NCI-H1436 (cell line): Measurements from ENCODE around the gene C1RL.

Experiments used
- DNase-seq: peaks from one replicate; lab custom pipeline; 2025; lab: John Stamatoyannopoulos, UW

Gene C1RL

GRCh38 chr12:7137908-7138307 lies 28.9 kb upstream of the C1RL start:
- DNase-seq = no peak

DNA sequence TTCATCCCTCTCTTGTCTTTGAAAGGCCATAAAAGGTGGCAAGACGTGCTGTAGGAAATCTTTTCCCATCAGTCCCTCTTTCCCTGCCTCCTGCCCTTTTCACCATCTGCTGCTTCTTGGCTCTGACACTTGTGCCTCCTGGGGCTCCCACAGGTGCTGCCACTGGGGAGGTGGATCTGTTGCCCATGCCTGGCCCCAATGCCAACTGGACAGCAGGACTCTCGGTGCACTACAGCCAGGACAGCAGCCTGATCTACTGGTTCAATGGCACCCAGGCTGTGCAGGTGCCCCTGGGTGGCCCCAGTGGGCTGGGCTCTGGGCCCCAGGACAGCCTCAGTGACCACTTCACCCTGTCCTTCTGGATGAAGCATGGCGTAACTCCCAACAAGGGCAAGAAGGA lies 27.7 kb upstream of the C1RL start:
- DNase-seq = no peak

- DNase-seq = no peak
Observed at GRCh38 chr12:7136071-7136470, 27.1 kb upstream of the C1RL start.

- DNase-seq = no peak
Observed at GRCh38 chr12:7134396-7135166, 25.6 kb upstream of the C1RL start.

DNA sequence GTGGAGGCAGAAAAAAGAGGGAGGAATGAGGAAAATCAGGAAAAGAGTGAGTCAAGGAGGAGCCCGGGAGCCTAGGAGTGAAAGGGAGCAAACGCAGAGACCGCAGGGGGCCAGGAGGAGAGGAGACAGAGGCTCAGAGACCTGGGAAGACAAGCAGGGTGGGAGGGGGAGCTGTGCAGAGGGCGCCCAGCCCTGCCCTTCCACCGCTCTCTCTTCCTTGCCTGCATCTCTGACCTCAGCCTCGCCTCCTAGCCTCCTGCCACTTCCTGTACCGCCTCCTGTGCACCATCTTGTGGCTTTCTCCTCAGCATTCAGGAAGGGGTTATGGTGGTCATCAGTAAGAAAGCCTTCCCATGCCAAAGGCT lies 22.5 kb upstream of the C1RL start:
- no peak for DNase-seq

DNA sequence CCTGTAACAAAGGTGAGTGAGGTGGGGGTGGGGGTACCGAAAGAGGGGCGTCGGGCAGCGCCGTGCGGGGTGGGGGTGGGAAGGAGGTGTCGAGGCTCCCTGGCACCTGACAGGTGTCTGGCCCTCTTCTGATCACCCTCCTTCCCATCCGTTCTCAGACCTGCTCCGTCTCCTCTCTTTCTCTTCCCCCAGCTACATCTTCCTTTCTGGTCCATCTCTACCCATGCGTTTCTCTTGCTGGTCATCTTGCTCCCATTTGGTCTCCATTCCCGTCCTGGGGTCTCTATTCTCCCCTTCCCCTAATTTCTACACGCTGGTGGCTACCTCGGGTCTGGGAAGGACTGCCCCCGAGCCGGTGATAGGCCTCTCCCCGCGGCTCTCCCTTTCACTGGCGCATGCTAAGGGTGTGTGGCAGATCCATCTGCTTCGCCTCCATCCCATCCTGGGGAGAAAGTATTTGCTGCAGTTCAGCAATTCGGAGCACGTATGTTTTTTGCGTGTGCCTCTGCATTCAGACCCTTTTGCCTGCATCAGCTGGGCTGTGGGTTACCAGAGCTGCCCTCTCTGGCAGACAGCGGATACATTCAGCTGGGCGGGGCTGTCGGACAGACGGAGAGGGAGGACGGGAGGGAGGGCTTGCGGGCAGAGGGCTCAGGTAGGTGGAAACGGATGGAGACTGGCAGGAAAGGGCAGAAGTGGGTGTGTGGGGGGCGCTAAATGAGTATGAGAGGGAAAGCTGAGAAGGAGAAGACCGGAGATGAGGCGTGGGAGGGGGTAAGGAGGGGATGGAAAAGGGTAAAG lies 21.9 kb upstream of the C1RL start:
- DNase-seq = no peak

GRCh38 chr12:7129872-7130691 lies 21.1 kb upstream of the C1RL start, which contains the start of gene CLSTN3:
Gene CLSTN3 (plus strand): TSS chr12:7130371. CDS start chr12:7130649, 278 bp downstream.
- DNase-seq = peak; percentile 80

DNA sequence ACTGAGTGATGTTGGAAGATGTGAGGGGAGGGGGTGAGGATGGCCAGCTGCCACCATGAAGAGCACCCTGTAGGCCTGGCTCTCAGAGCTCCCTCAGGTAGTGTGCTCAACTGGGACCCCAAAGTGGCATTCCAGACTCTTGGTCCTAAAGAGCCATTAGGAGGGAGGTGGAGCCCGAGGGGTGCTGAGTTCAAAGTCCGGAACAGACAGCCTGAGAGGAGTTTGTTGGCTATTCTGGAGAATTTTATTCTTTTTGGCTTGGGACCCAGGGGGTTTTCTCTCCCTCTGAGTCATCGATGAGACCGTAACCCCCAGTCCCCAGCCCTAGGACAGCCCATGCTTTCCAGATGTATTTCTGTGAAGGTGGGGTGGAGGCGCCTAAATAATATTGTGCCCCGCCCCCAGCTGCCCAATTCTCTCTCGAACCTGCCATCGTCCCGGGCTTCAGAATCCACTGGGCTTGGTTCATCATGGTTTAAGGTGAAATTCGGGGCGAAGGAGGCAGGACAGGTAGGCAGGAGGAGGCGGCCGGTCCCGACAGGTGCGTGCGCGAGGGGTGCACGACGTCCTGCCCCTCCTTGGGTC lies 20.4 kb upstream of the C1RL start:
- DNase-seq = no peak

DNA sequence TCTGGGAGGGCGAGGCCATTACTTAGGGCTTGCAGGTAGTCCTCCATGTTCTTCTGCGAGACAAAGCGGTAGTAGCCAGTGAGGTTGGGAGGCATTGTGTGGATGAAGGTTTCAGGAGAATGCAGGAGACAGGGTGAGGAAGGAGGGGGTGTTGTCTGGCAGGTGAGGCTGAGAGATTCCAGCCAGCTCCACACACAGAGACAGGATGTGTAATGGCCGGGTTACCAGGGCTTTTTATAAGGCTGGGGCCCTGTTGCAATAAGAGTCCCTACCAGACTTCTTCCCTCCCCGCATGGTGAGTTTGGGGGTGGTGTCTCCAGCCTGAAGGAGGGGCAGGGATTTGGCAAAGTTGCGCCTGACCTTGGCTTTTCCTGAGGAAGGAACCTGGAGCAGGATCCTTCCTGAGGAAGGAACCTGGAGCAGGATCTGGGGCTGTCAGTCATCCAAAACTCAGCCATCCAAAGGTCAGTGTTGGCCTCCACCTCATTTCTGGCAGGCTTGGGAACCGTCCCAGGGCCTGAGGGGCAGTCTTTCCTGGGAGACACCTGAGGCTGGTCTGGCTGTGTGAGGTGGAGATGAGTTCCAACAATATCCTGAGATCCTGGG lies 19.8 kb upstream of the C1RL start, which contains the start of gene RBP5:
Gene RBP5, minus strand, starts transcription at position 209 of the 606 bp plus-strand sequence. Its CDS starts 114 bp downstream, at position 95.
- no peak for DNase-seq

DNA sequence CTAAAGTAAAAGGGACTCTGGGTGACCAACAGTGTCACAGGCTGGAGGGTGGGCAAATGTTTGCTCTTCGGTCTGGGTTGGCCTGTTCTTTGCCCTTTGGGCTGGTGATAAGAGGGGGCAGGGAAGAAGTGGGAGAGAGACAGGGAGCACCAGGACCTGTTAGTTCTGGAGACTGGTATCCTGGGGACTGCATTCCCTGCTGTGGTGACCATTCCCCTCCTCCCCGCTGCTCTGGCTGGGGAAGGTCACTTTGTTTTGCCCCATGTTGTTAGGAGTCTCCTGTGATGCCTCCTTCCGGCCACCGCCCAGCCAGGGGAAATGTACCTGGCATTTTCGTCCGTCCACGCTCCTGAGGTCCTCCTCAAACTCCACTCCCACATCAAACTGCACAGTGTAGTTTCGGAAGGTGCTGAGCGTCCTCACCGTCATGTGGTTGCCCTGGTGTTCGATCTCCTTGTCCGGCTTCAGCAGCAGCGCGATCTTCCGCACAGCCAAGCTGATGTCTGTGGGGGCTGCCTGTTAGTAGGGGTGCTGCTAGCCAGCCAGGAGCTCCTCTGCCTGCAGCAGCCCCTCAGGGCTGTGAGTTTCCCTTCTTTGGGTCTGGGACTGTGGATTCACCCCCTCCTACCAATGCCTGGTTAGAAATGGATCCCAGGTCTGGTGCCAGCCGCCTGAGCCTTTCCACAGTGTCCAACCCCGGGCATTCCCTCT lies 19.1 kb upstream of the C1RL start:
- DNase-seq = no peak

GRCh38 chr12:7125632-7126227 lies 16.7 kb upstream of the C1RL start:
- DNase-seq = no peak

DNA sequence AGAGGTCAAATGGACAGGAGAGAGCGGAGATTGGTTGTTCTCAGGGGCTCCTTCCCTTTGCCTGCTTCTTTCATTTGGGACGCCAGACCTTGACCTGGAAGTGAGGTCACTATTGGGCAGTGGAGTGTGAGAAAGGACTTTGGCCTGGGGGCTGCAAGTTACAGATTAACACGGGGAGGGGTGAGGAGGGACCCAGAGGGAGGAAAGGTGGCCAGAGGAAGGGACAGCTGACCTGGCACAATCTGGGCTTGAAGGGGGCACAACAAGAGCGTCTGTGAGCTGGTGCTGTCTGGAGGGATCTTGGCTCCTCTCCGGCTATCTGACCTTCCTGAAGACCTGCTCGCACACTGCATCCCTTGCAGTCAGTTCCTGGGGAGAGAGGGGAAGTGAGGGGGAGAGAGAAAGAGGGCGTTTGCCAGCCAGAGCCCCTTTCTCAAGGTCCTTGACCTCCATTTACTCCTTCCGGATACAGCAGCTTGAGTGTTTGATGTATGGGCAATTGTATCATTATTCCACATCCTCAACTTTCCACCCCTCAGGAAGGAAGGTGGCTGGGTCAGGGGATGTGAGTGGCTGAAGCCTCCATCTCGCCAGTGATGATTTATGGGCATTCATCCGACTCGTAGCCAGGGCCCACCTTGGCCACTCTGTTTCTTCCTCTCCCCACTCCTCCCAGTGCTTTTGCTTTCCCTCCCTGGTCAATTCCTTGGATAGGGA lies 14.9 kb upstream of the C1RL start:
- DNase-seq = no peak

- DNase-seq = no peak
Observed at GRCh38 chr12:7122811-7123769, 14.1 kb upstream of the C1RL start.

- DNase-seq = no peak
Observed at GRCh38 chr12:7121324-7121723, 12.3 kb upstream of the C1RL start.

DNA sequence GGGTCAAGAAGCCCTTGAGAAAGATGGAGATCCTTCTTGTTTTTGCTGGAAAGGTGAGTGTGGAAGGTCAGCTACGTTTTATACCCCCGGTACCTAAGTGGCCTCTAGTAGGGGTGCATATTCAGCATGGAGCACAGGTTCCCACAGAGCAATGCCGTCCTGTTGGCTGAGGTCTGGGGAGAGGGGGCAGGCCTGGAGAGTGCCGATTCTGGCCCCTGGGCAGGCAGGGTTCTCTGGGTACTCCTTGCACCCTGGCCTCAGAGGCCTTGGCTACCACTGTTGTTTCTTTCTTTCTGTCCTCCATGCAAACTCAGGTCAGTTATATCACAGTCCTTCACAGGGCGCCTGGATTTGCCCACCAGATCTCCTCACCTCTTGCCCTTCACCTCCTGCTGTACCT lies 11.2 kb upstream of the C1RL start:
- DNase-seq = no peak

- no peak for DNase-seq
Observed at GRCh38 chr12:7118881-7119280, 9.9 kb upstream of the C1RL start.

DNA sequence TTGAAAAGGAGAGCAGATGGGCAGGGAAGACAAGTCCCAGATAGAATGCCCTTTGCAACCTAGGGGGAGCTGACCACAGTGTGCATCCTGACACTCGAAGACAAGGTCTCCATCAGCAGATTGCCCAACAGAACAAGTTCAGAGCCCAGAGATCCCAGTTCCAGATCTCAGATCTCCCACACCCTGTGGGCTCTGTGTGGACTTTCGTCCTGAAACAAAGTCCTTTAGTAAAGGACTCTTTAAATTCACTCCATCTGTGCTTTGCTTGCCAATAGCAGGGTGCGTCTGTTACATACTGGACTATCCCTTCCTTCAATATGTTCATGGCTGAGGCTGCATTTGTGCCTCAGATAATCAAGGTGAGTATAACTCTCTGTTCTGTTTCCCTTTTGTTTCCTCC lies 8.7 kb upstream of the C1RL start:
- DNase-seq = no peak

DNA sequence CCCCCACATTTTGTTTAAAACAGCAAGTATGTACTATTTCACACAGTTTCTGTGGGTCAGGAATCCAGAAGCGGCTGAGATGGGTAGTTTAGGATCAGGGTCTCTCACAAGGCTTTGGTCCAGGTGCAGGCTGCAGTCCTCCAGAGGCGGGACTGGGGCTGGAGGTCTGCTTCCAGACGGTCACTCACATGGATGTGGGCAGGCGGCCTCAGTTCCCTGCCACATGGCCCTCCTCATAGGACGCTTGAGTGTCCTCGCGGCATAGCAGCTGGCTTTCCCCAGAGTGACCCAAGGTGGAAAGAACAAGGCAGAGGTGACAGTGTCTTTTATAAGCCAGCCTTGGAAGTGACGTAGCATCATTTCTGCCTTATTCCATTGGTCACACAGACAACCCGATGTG lies 7.9 kb upstream of the C1RL start:
- no peak for DNase-seq

DNA sequence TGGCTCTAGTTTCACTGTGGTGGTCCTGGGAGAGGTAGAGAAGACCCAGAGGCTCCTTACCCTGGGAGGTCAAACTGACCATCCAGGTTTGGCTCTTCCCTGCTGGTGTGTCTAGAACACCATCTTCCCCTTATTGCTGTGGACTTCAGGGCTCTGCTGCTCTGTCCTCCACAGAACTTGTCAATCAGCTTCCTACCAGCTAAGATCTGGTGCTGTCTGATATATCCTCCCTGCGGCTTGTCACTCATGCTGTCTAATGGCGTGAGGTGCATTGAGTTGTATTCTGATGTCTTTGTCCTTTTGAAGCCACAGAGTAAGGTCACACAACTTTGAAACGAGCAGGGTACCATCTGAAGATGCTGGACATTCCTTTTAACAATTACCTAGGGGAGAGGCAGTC lies 7.2 kb upstream of the C1RL start:
- no peak for DNase-seq
